Osteoblast (primary cell): Measurements from ENCODE around the gene CTBP2. TPM values are rescaled to one million over a fixed set of nuclear protein-coding genes. Genes with fewer than 3 reads are reported as not detected.
"Not testable (repeated sequence)": the region's sequence is repeated elsewhere in the genome, so short reads cannot be mapped to it uniquely, and the experiment has no call there.

Experiments used
- DNase-seq: peaks from one replicate; pipeline ENCODE4 v3.0.0; 2011; ENCODE audit warnings: low spot score, mixed read lengths; ENCODE audit not compliant: insufficient read length; ENCODE audit errors: missing footprints
- H2AFZ ChIP-seq: 2 replicates; pipeline ENCODE4 v1.6.0; 2011; ENCODE audit warnings: mild to moderate bottlenecking, low read length
- H3K27ac ChIP-seq: 2 replicates; pipeline ENCODE4 v1.5.1; 2011; ENCODE audit warnings: mild to moderate bottlenecking, low read depth, low read length, moderate library complexity
- H3K27me3 ChIP-seq: 2 replicates; pipeline ENCODE4 v1.6.0; 2012; ENCODE audit warnings: mild to moderate bottlenecking, control low read depth, inconsistent platforms, low read length, moderate library complexity; ENCODE audit not compliant: insufficient read depth
- H3K36me3 ChIP-seq: 2 replicates; pipeline ENCODE4 v1.5.1; 2011; ENCODE audit warnings: mild to moderate bottlenecking, low read length, control low read depth, moderate library complexity; ENCODE audit not compliant: insufficient read depth
- H3K4me1 ChIP-seq: 2 replicates; pipeline ENCODE4 v1.5.1; 2011; ENCODE audit warnings: mild to moderate bottlenecking, low read length, control low read depth, moderate library complexity; ENCODE audit not compliant: insufficient read depth
- H3K4me2 ChIP-seq: 2 replicates; pipeline ENCODE4 v1.6.0; 2011; ENCODE audit warnings: mild to moderate bottlenecking, low read length; ENCODE audit not compliant: insufficient read depth
- H3K4me3 ChIP-seq: fragments of 200-600 bp; sonication (generic); 3 replicates; pipeline ENCODE4 v1.5.1; 2012; ENCODE audit warnings: mild to moderate bottlenecking, low read length, inconsistent platforms; ENCODE audit not compliant: insufficient read depth
- H3K79me2 ChIP-seq: 2 replicates; pipeline ENCODE4 v1.6.0; 2012; ENCODE audit warnings: mild to moderate bottlenecking, low read length, control low read depth, inconsistent platforms; ENCODE audit not compliant: insufficient read depth
- H3K9me3 ChIP-seq: 2 replicates; pipeline ENCODE4 v1.5.1; 2011; ENCODE audit warnings: low read depth, low read length, control low read depth
- H4K20me1 ChIP-seq: 2 replicates; pipeline ENCODE4 v1.6.0; 2012; ENCODE audit warnings: mild to moderate bottlenecking, low read length, control low read depth; ENCODE audit not compliant: insufficient read depth
- total RNA-seq: library from RNA; depleted of rRNA; stranded (reverse); fragments of >200 nt; gene quantifications from 2 replicates; pipeline ENCODE4 v1.2.3, GENCODE V29; 2012
- TF ChIP-seq, protein P1 (sequence below): IDR thresholded peaks from 2 replicates; pipeline ENCODE4 v1.5.1; 2011; ENCODE audit warnings: mild to moderate bottlenecking, low read depth, low read length, moderate library complexity; ENCODE audit errors: extremely low read depth

The CTBP2 gene
- total RNA-seq, 1 donor: 65.9 TPM

DNA sequence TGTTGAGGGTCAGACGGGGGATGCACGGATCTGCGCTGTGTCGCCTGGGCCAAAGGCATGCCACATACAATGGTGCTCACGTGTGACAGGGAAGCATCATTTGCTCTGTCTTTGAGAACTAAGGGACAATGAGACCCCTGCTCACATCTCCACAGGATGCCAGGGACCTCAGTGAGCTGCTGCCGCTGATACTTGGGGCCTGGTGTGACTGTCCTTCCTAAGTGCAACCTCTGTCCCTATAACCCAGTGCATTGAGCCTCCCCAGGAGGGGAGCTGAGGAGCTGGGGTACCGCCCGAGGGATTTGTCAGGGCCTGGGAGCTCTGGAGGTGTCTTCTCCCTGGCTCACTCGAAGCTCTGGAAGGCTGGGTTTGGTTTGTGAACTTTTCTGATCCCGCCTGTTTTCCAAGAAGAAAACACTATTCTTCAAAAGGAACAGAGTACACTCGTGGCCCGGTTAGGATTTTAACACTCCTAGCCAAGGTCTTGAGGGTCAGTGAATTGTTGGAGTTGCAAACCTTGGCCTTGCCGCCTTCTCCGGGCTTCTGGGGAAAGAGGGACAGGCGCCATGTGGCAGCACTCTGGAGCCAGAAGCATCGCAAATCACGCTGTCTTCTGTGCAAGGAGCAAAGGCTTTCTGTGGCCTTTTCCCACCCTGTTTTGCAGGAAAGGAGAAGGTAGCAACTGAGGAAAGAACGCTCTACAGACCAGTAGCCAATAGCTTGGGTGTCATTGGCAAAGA lies 26.2 kb upstream of the CTBP2 start:
- H3K9me3 ChIP-seq: no peaks in the 10 kb centered on the region
- H3K79me2 ChIP-seq: no peaks in the 10 kb centered on the region
- H3K36me3 ChIP-seq: no peaks in the 10 kb centered on the region
- H3K4me1 ChIP-seq: no peaks in the 10 kb centered on the region
- H2AFZ ChIP-seq: no peak overlapping the region
- DNase-seq: no peak
- H3K4me2 ChIP-seq: no peak overlapping the region
- TF ChIP-seq, protein P1, sequence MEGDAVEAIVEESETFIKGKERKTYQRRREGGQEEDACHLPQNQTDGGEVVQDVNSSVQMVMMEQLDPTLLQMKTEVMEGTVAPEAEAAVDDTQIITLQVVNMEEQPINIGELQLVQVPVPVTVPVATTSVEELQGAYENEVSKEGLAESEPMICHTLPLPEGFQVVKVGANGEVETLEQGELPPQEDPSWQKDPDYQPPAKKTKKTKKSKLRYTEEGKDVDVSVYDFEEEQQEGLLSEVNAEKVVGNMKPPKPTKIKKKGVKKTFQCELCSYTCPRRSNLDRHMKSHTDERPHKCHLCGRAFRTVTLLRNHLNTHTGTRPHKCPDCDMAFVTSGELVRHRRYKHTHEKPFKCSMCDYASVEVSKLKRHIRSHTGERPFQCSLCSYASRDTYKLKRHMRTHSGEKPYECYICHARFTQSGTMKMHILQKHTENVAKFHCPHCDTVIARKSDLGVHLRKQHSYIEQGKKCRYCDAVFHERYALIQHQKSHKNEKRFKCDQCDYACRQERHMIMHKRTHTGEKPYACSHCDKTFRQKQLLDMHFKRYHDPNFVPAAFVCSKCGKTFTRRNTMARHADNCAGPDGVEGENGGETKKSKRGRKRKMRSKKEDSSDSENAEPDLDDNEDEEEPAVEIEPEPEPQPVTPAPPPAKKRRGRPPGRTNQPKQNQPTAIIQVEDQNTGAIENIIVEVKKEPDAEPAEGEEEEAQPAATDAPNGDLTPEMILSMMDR: no peak
- H3K4me3 ChIP-seq: no peak overlapping the region
- no peaks in the 10 kb centered on the region for H4K20me1 ChIP-seq
- no peak overlapping the region for H3K27ac ChIP-seq
- H3K27me3 ChIP-seq: peaks cover 3% of the 10 kb centered on the region

DNA sequence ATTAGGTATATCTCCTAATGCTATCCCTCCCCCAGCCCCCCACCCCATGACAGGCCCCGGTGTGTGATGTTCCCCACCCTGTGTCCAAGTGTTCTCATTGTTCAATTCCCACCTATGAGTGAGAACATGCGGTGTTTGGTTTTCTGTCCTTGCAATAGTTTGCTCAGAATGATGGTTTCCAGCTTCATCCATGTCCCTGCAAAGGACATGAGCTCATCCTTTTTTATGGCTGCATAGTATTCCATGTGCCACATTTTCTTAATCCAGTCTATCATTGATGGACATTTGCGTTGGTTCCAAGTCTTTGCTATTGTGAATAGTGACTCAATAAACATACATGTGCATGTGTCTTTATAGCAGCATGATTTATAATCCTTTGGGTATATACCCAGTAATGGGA lies 18.7 kb upstream of the CTBP2 start:
- H2AFZ ChIP-seq, H3K4me2 ChIP-seq, H3K27me3 ChIP-seq, H3K9me3 ChIP-seq, DNase-seq, H3K4me1 ChIP-seq, H3K79me2 ChIP-seq, H3K27ac ChIP-seq, H3K4me3 ChIP-seq, H4K20me1 ChIP-seq, H3K36me3 ChIP-seq: not testable (repeated sequence)

DNA sequence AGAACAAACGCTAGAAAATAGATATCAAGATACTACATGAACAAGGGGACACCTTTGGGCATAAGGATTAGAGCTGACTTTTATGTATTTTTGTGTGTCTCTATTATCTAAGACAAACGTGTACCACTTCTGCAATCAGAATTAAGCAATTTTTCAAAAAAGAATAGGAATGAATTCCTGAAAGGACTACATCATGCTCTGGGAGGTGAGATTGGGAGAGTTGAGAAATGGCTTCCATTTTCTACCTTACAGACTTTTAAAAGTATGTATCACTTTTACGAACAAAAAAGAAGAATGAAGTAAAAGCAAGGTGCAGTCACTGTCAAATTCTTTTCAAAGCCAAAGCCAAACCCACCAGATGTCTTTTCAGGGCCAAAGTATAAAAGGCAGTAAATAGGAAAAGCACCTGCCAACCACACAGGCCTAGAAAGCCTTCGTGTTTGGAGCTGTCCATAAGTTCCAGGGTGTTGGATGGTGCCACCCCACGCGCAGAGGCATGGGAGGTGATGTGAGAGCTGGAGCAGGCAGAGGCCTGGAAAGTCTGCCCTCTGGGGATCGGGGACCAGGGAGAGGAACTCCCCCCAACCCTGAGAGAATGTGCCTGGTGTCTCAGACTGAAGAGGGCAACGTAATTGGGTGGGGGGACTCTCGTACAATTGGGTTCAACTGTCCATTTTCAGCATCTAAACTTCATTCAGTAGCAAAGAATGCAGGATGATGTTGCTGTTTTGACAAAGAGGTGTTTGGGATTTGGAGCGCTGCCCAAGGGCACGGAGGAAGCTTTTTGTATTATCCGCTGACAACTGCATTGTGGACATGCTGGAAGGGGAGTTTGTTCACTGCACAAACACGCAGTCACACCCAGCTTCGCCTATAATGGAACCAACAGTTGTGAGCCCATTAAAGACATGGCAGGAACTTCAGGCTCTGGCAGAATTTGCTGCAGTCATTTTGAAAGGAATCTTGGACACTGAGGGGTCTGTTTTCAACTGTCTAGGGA lies 17.6 kb upstream of the CTBP2 start:
- peaks cover 13% of the 10 kb centered on the region for H3K27me3 ChIP-seq
- no peak for DNase-seq
- no peaks in the 10 kb centered on the region for H3K4me1 ChIP-seq
- no peaks in the 10 kb centered on the region for H3K79me2 ChIP-seq
- no peak overlapping the region for H2AFZ ChIP-seq
- H3K4me3 ChIP-seq: no peak overlapping the region
- H3K36me3 ChIP-seq: no peaks in the 10 kb centered on the region
- TF ChIP-seq, protein P1: no peak
- H4K20me1 ChIP-seq: no peaks in the 10 kb centered on the region
- H3K9me3 ChIP-seq: no peaks in the 10 kb centered on the region
- no peak overlapping the region for H3K27ac ChIP-seq
- H3K4me2 ChIP-seq: no peak overlapping the region

DNA sequence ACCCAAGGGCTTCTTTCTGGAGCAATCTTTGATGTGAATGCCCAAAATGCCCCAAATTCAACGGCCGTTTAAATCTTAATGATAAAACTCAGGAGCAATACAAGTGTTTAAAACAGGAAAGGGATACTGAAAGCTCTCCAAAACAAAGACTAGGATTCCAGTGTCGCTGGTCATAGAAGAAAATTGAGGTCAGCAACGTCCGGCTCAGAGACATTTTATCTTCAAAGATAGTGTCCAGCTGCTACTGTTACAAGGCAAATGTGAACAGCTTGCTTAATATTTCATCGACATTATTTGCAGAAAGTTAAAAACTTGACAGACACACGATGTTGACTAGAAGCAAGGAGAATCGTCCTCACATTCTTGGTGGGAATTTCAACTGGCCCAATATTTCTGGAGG lies 15.4 kb upstream of the CTBP2 start:
- peaks cover 13% of the 10 kb centered on the region for H3K27me3 ChIP-seq
- TF ChIP-seq, protein P1: no peak
- no peak overlapping the region for H3K4me3 ChIP-seq
- H3K36me3 ChIP-seq: no peaks in the 10 kb centered on the region
- no peaks in the 10 kb centered on the region for H3K79me2 ChIP-seq
- no peak overlapping the region for H3K27ac ChIP-seq
- no peaks in the 10 kb centered on the region for H3K4me1 ChIP-seq
- no peaks in the 10 kb centered on the region for H4K20me1 ChIP-seq
- H3K9me3 ChIP-seq: no peaks in the 10 kb centered on the region
- no peak for DNase-seq
- H3K4me2 ChIP-seq: no peak overlapping the region
- H2AFZ ChIP-seq: no peak overlapping the region
